ENCODE data around the gene DUSP1.
"Not testable (repeated sequence)": the region's sequence is repeated elsewhere in the genome, so short reads cannot be mapped to it uniquely, and the experiment has no call there.

DUSP1 gene

GRCh38 chr5:172796306-172796705 is 25.3 kb upstream of the DUSP1 start:
- no peak for DNase-seq

GRCh38 chr5:172795318-172795977 is 24.5 kb upstream of the DUSP1 start:
- DNase-seq: no peak

- no peak for DNase-seq
Measured at GRCh38 chr5:172793577-172794488, 22.8 kb upstream of the DUSP1 start.

- no peak for DNase-seq
Measured at GRCh38 chr5:172792701-172793570, 21.9 kb upstream of the DUSP1 start.

- no peak for DNase-seq
Measured at GRCh38 chr5:172791726-172792445, 20.9 kb upstream of the DUSP1 start.

GRCh38 chr5:172791286-172791685 is 20.3 kb upstream of the DUSP1 start:
- no peak for DNase-seq

- no peak for DNase-seq
Measured at GRCh38 chr5:172790496-172790889, 19.5 kb upstream of the DUSP1 start.

GRCh38 chr5:172789687-172790495 is 18.9 kb upstream of the DUSP1 start:
- DNase-seq: no peak

- no peak for DNase-seq
Measured at GRCh38 chr5:172788771-172789686, 18.0 kb upstream of the DUSP1 start.

- DNase-seq: not testable (repeated sequence)
Measured at GRCh38 chr5:172787538-172787937, 16.5 kb upstream of the DUSP1 start.

- no peak for DNase-seq
Measured at GRCh38 chr5:172786736-172787462, 15.9 kb upstream of the DUSP1 start.

GRCh38 chr5:172785429-172786088 is 14.6 kb upstream of the DUSP1 start:
- no peak for DNase-seq

GRCh38 chr5:172784162-172784561 is 13.2 kb upstream of the DUSP1 start:
- DNase-seq: not testable (repeated sequence)

GRCh38 chr5:172783319-172783718 is 12.3 kb upstream of the DUSP1 start:
- not testable (repeated sequence) for DNase-seq

GRCh38 chr5:172782169-172783039 is 11.4 kb upstream of the DUSP1 start:
- no peak for DNase-seq

GRCh38 chr5:172779691-172780341 is 8.8 kb upstream of the DUSP1 start:
- DNase-seq: no peak

All from stimulated activated CD4-positive, alpha-beta T cell treated with anti-CD3 and anti-CD28 coated beads, Interleukin-2, amount 100 ng/mL, for 24 hours (primary cell).